Measurements from ENCODE around the gene TBC1D22A.

Gene TBC1D22A

DNA sequence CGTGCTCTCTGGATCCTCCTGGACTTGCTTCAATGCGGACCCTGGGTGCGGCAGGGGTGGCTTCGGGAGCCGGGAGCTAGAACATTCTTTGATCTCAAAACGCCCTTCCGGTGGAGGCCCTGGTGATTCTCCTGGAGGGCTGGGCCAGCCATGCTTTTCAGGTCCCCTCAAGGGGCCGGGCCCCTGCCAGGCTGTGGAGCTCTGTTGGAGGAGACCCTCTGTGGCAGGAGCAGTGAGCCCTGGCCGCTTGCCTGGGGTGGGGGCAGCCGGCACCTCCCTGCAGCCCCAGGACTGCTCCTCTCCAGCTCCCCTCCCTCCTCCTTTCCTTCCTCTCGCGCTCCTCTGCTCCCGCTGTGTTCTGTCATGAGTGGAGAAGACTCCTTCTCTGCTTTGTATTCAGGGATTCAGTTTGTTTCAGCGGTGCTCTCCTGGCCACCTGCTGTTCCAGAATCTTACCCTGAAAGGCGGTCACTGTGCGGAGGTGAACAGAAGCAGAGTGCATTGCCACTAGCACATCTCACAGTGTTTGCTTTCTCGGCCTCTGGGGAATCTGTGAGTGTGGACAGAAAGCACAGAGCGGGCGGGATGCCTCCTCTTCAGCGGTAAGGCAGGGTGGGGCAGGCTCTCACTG lies 289.1 kb downstream of the TBC1D22A start:
- Histone ChIP-seq H3K9ac (peak overlapping the region in 4 of 11 experiments; percentile 13 to 40 (median 26); a peak in 5 of 22 replicates), H3K4me1 (peaks cover 21 to 42% (median 33%) of the 10 kb centered on the region in 10 experiments; a peak in 19 of 20 replicates), H3K36me3 (peaks cover 0 to 60% (median 24%) of the 10 kb centered on the region in 11 experiments; a peak in 12 of 22 replicates), H3K27me3 (no peaks in the 10 kb centered on the region), H4K20me1 (peaks cover 49 to 99% (median 77%) of the 10 kb centered on the region in 11 experiments; a peak in 21 of 22 replicates), H3K4me2 (peak overlapping the region in 9 of 11 experiments; percentile 17 to 69 (median 55); a peak in 17 of 22 replicates), H3K9me3 (replicated peaks in 1 of 11) (no peaks in the 10 kb centered on the region), H3K4me3 (no peak overlapping the region), H3K27ac (no peak overlapping the region)
- no peak for TF ChIP-seq Cebpa-rat (IDR thresholded peaks at IDR 0.05)

DNA sequence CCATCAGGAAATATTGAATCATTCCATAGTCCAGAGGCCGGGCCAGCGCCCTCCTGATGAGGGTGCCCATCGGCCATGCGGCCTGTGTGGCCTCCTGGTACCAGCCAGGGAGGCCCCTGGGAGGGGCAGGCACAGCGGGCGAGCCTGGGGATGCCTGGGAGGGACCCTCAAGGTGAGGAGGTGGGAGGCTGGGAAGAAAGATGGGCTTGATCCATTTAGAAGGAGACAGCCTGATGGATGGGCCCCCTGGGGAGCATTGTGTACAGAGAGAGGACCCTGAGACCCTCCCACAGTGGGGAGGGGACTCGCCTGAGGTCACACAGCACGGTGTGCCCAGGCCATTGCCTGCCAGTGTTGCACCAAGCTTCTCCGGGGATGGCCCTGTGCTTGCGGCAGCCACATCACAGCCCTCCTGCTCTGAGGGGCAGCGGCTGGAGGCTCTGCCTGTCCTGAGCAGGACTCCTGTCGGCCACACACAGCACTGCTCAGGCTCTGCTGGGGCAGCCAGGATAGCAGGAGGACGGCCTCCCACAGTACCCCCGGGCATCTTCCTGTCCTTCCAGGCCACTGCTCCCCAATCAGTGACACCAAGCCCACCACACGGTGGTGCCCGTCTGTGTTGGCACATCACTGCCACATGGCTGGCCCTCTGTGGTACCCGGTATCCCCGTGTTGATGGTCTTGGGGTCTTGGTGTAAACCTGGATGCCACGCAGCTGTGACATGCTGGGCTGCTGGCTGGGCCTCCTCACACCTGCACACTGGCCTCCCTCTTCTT lies 290.0 kb downstream of the TBC1D22A start:
- Histone ChIP-seq H3K4me1 (peaks cover 21 to 42% (median 33%) of the 10 kb centered on the region in 10 experiments; a peak in 19 of 20 replicates), H3K9ac (no peak overlapping the region; a peak in 2 of 22 replicates), H4K20me1 (peaks cover 45 to 98% (median 73%) of the 10 kb centered on the region in 11 experiments; a peak in 21 of 22 replicates), H3K4me3 (no peak overlapping the region), H3K36me3 (peaks cover 0 to 62% (median 28%) of the 10 kb centered on the region in 11 experiments; a peak in 12 of 22 replicates), H3K27ac (0 out of 22 replicates have a peak overlapping the region, but pooled peaks of 1 of the 11 experiments have one; percentile 31), H3K9me3 (replicated peaks in 1 of 11) (no peaks in the 10 kb centered on the region), H3K4me2 (peak overlapping the region in 4 of 11 experiments; percentile 55 to 69 (median 62); a peak in 5 of 22 replicates), H3K27me3 (no peaks in the 10 kb centered on the region)
- TF ChIP-seq Cebpa-rat (IDR thresholded peaks at IDR 0.05): no peak

DNA sequence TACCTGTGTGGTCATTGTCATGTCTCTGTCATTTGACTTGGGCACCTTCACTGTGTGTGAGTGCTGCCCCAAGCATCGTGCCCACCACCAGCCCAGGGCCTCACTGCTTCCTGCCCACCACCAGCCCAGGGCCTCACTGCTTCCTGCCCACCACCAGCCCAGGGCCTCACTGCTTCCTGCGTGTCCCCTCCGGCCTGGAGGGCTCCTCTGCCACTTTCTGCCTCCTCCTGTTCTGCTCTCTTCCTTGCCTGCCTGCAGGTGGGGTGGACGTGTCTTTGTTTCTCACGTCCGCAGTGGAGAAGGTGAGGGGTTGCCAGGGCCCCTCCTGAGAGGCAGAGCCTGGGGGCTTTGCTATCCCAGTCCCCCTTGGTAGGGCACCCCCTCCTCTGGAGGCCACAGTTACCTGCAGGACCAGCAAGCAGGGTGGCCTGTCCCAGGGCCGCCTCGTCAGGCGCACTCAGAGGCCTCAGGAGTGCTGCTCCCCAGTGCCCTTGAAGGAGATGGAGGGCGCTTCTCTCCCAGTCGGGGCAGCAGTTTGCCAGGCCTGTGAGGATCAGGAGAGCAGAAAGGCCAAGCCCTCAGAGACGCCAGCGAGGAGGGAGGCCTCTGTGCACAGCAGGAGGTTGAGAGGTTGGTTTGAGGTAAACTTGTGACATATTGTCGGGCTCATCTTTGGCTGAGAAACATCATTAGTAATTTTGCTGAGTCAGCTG lies 290.7 kb downstream of the TBC1D22A start:
- Histone ChIP-seq H3K27me3 (no peaks in the 10 kb centered on the region), H3K36me3 (peaks cover 0 to 66% (median 29%) of the 10 kb centered on the region in 11 experiments; a peak in 13 of 22 replicates), H3K4me1 (peaks cover 21 to 42% (median 33%) of the 10 kb centered on the region in 10 experiments; a peak in 19 of 20 replicates), H3K27ac (peak overlapping the region in 1 of 11 experiments; percentile 31; a peak in 2 of 22 replicates), H3K9ac (no peak overlapping the region), H3K4me2 (peak overlapping the region in 2 of 11 experiments; percentile 5 to 7; a peak in 2 of 22 replicates), H4K20me1 (peaks cover 37 to 97% (median 71%) of the 10 kb centered on the region in 11 experiments; a peak in 21 of 22 replicates), H3K4me3 (no peak overlapping the region), H3K9me3 (replicated peaks in 1 of 11) (no peaks in the 10 kb centered on the region)
- TF ChIP-seq Cebpa-rat (IDR thresholded peaks at IDR 0.05): no peak

DNA sequence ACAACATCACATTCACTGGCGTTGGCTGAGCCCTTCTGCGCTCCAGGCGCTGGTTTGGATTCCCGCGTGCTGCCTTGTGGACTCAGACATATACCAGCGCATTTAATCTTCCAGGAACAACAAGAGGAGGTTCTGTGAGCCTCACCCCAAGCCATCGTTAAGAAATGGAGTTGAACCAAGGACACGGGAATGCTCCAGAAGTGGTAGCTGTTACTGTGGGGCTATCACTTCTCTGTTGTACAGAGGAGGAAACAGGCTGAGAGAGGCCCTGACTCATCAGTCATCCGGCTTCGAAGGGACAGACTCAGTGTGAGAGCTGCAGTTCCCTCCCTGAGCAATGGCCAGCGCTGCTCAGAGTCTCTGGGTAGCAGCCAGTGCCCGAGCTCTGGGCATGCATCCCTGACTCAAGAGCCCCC lies 291.3 kb downstream of the TBC1D22A start:
- Histone ChIP-seq H4K20me1 (peaks cover 33 to 97% (median 71%) of the 10 kb centered on the region in 11 experiments; a peak in 21 of 22 replicates), H3K27me3 (no peaks in the 10 kb centered on the region), H3K4me3 (no peak overlapping the region)

DNA sequence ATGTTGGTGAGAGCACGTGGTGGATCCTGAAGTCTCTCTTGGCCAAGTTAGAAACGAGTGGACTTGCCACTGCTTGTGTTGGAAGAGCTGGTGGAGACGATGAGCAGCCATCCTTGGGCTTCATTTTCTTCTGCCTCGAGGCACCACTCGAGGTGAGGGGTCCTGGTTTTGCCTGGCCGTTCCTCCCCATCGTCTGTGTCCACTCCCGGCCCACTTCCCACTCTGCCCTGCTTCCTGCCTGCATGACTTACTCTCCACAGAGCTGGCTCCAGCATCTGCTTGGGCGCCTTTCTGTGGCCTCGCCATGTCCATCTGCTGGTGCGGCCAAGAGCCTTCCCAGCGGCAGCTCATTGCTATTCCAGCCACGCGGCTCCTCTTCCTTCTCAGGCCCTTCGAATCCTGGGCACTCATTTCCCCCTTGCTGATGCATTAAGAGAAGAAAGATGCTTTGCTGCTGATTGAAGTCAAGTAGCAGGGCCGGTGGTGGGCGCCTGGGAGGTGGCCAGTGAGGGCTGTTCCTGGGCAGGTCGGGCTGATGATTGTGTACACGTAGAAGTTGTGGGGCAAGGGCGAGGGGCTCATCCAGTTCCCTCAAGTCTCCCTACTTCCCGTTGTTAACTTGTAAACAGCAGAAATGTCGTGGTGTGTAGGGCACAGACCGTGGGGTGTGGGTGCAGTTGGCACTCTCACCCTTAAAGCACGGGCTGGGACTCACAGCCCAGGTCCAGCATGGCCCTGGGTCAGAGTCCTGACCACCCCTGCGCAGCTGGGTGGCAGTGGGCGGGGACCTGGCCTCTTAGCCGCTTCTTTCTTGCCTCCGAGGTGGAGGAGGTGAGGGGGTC lies 292.0 kb downstream of the TBC1D22A start:
- no peaks in the 10 kb centered on the region for H3K9me3 ChIP-seq (replicated peaks in 1 of 11)
- H3K27me3 ChIP-seq: no peaks in the 10 kb centered on the region
- H3K4me1 ChIP-seq: peaks cover 21 to 44% (median 38%) of the 10 kb centered on the region in 10 experiments; a peak in 19 of 20 replicates
- H3K4me3 ChIP-seq: no peak overlapping the region
- H4K20me1 ChIP-seq: peaks cover 31 to 97% (median 68%) of the 10 kb centered on the region in 11 experiments; a peak in 21 of 22 replicates
- H3K27ac ChIP-seq: no peak overlapping the region; a peak in 1 of 22 replicates
- H3K4me2 ChIP-seq: no peak overlapping the region; a peak in 1 of 22 replicates
- H3K36me3 ChIP-seq: peaks cover 0 to 79% (median 37%) of the 10 kb centered on the region in 11 experiments; a peak in 14 of 22 replicates
- H3K9ac ChIP-seq: no peak overlapping the region
- TF ChIP-seq Cebpa-rat (IDR thresholded peaks at IDR 0.05): no peak

More for the DNA sequence above, 291.3 kb downstream of the TBC1D22A start:
- peak overlapping the region in 1 of 11 experiments; percentile 31; a peak in 1 of 22 replicates for H3K27ac ChIP-seq
- H3K36me3 ChIP-seq: peaks cover 0 to 72% (median 35%) of the 10 kb centered on the region in 11 experiments; a peak in 14 of 22 replicates
- H3K4me2 ChIP-seq: peak overlapping the region in 1 of 11 experiments; percentile 5; a peak in 2 of 22 replicates
- peaks cover 21 to 41% (median 34%) of the 10 kb centered on the region in 10 experiments; a peak in 19 of 20 replicates for H3K4me1 ChIP-seq
- H3K9ac ChIP-seq: no peak overlapping the region
- H3K9me3 ChIP-seq (replicated peaks in 1 of 11): no peaks in the 10 kb centered on the region
- no peak for TF ChIP-seq Cebpa-rat (IDR thresholded peaks at IDR 0.05)

DNA sequence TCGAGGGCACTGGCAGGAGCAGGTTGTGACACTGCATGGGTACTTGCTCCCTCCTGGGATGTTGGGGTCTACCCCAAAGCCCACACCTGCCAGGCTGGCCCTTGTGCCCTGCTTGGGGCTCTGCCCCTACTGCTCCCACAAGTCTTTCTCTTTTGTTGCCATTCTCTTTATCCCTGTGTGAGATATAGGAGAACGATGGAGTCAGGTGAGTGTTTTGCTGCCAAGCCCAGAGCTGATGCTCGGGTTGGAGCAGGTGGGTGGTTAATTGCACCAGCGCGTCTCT lies 292.6 kb downstream of the TBC1D22A start:
- H3K27ac ChIP-seq: no peak overlapping the region
- no peaks in the 10 kb centered on the region for H3K27me3 ChIP-seq
- H4K20me1 ChIP-seq: peaks cover 26 to 96% (median 64%) of the 10 kb centered on the region in 11 experiments; a peak in 21 of 22 replicates
- H3K4me1 ChIP-seq: peaks cover 16 to 41% (median 36%) of the 10 kb centered on the region in 10 experiments; a peak in 19 of 20 replicates
- H3K4me2 ChIP-seq: no peak overlapping the region
- TF ChIP-seq Cebpa-rat (IDR thresholded peaks at IDR 0.05): no peak
- peaks cover 0 to 85% (median 37%) of the 10 kb centered on the region in 11 experiments; a peak in 14 of 22 replicates for H3K36me3 ChIP-seq
- no peaks in the 10 kb centered on the region for H3K9me3 ChIP-seq (replicated peaks in 1 of 11)
- H3K4me3 ChIP-seq: no peak overlapping the region
- H3K9ac ChIP-seq: no peak overlapping the region

DNA sequence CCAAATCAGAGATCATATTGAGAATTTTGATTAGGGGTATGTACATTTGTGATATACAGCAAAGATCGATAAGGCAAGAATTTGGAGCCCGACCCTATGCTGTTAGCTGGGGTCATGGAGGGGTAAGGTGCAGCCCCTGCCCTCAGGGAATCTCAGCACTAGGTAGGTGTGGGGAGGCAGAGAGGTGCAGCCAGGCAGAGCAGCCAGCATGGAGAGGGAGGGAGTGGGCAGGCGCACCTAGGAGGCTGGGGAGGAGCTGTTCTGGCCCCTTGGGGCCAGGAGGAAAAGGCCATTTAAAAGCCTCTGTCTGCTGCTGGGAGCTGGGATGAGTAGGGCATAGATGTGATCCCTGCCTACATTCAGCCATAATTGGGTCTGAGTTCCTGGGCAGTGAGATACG lies 293.0 kb downstream of the TBC1D22A start:
- peaks cover 0 to 87% (median 37%) of the 10 kb centered on the region in 11 experiments; a peak in 14 of 22 replicates for H3K36me3 ChIP-seq
- no peak for TF ChIP-seq Cebpa-rat (IDR thresholded peaks at IDR 0.05)
- H3K4me3 ChIP-seq: no peak overlapping the region
- peaks cover 21 to 92% (median 59%) of the 10 kb centered on the region in 11 experiments; a peak in 21 of 22 replicates for H4K20me1 ChIP-seq
- H3K4me2 ChIP-seq: no peak overlapping the region
- H3K27ac ChIP-seq: no peak overlapping the region
- H3K9me3 ChIP-seq (replicated peaks in 1 of 11): no peaks in the 10 kb centered on the region
- H3K4me1 ChIP-seq: peaks cover 11 to 37% (median 31%) of the 10 kb centered on the region in 10 experiments; a peak in 19 of 20 replicates
- H3K9ac ChIP-seq: no peak overlapping the region
- H3K27me3 ChIP-seq: no peaks in the 10 kb centered on the region
